Measurements from ENCODE around the gene IMMP1L.

IMMP1L gene

GRCh38 chr11:31450841-31451240, 58.6 kb downstream of the IMMP1L start:
- Histone ChIP-seq H3K4me3 (replicated peaks; ENCODE audit: insufficient read depth, low read length) (no peak overlapping the region), H3K27ac (replicated peaks) (no peak overlapping the region), H3K27me3 (ENCODE audit: insufficient read depth, poor library complexity, severe bottlenecking) (no peaks in the 10 kb centered on the region)
- TF ChIP-seq, protein P1, sequence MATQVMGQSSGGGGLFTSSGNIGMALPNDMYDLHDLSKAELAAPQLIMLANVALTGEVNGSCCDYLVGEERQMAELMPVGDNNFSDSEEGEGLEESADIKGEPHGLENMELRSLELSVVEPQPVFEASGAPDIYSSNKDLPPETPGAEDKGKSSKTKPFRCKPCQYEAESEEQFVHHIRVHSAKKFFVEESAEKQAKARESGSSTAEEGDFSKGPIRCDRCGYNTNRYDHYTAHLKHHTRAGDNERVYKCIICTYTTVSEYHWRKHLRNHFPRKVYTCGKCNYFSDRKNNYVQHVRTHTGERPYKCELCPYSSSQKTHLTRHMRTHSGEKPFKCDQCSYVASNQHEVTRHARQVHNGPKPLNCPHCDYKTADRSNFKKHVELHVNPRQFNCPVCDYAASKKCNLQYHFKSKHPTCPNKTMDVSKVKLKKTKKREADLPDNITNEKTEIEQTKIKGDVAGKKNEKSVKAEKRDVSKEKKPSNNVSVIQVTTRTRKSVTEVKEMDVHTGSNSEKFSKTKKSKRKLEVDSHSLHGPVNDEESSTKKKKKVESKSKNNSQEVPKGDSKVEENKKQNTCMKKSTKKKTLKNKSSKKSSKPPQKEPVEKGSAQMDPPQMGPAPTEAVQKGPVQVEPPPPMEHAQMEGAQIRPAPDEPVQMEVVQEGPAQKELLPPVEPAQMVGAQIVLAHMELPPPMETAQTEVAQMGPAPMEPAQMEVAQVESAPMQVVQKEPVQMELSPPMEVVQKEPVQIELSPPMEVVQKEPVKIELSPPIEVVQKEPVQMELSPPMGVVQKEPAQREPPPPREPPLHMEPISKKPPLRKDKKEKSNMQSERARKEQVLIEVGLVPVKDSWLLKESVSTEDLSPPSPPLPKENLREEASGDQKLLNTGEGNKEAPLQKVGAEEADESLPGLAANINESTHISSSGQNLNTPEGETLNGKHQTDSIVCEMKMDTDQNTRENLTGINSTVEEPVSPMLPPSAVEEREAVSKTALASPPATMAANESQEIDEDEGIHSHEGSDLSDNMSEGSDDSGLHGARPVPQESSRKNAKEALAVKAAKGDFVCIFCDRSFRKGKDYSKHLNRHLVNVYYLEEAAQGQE (IDR thresholded peaks at IDR 0.05; ENCODE audit: insufficient replicate concordance, low read depth): no peak
- no peak for DNase-seq (ENCODE audit: low read depth in 1 of 2, low spot score in 1 of 2)

- no peak for DNase-seq (ENCODE audit: low read depth in 1 of 2, low spot score in 1 of 2)
- no peaks in the 10 kb centered on the region for H3K27me3 ChIP-seq (ENCODE audit: insufficient read depth, poor library complexity, severe bottlenecking)
- no peak overlapping the region for H3K4me3 ChIP-seq (replicated peaks; ENCODE audit: insufficient read depth, low read length)
- no peak overlapping the region for H3K27ac ChIP-seq (replicated peaks)
- no peak for TF ChIP-seq POLR2AphosphoS5 (IDR thresholded peaks at IDR 0.05; ENCODE audit: low read depth)
- TF ChIP-seq GABPA (IDR thresholded peaks at IDR 0.05; ENCODE audit: low read depth): no peak
- TF ChIP-seq, protein P1 (IDR thresholded peaks at IDR 0.05; ENCODE audit: insufficient replicate concordance, low read depth): no peak
- no peak for TF ChIP-seq SPI1 (IDR thresholded peaks at IDR 0.05; ENCODE audit: borderline replicate concordance, low read depth)
- no peak for TF ChIP-seq CTCF (IDR thresholded peaks at IDR 0.05; ENCODE audit: insufficient read depth, low read length)
These were observed 60.4 kb downstream of the IMMP1L start for GRCh38 chr11:31449040-31449439.

- TF ChIP-seq CTCF (IDR thresholded peaks at IDR 0.05; ENCODE audit: insufficient read depth, low read length) (no peak), POLR2AphosphoS5 (IDR thresholded peaks at IDR 0.05; ENCODE audit: low read depth) (no peak), SPI1 (IDR thresholded peaks at IDR 0.05; ENCODE audit: borderline replicate concordance, low read depth) (no peak), GABPA (IDR thresholded peaks at IDR 0.05; ENCODE audit: low read depth) (no peak)
- TF ChIP-seq, protein P1 (IDR thresholded peaks at IDR 0.05; ENCODE audit: insufficient replicate concordance, low read depth): no peak
- no peak overlapping the region for H3K4me3 ChIP-seq (replicated peaks; ENCODE audit: insufficient read depth, low read length)
- H3K27me3 ChIP-seq (ENCODE audit: insufficient read depth, poor library complexity, severe bottlenecking): no peaks in the 10 kb centered on the region
- no peak overlapping the region for H3K27ac ChIP-seq (replicated peaks)
- DNase-seq (ENCODE audit: low read depth in 1 of 2, low spot score in 1 of 2): no peak
These were observed 63.8 kb downstream of the IMMP1L start for GRCh38 chr11:31445621-31446020.

DNA sequence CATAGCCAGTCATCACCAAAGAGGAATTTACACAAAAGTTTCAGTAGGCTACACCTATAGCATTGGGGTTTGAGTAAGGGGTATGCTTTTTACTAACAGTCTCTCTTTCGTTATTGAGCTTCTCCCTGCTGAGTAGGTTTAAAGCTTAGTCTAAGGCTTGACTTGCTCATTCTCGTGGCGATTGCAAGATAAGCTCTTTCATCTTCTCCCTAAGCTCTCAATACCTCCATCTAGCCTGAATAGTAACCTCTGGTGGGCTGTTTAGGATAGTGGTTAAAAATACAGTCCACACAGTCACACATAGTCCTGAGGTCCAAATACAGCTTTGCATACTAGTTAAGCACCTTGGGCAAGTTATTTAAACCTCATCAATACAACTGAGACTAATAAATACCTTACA, 65.6 kb downstream of the IMMP1L start:
- TF ChIP-seq, protein P1 (IDR thresholded peaks at IDR 0.05; ENCODE audit: insufficient replicate concordance, low read depth): no peak
- TF ChIP-seq POLR2AphosphoS5 (IDR thresholded peaks at IDR 0.05; ENCODE audit: low read depth) (no peak), SPI1 (IDR thresholded peaks at IDR 0.05; ENCODE audit: borderline replicate concordance, low read depth) (no peak)
- Histone ChIP-seq H3K4me3 (replicated peaks; ENCODE audit: insufficient read depth, low read length) (no peak overlapping the region), H3K27me3 (ENCODE audit: insufficient read depth, poor library complexity, severe bottlenecking) (no peaks in the 10 kb centered on the region), H3K27ac (replicated peaks) (no peak overlapping the region)
- no peak for DNase-seq (ENCODE audit: low read depth in 1 of 2, low spot score in 1 of 2)
